Natural killer cell treated with Interleukin-12 subunit alpha and Interleukin-12 subunit beta and Interleukin-15 and Interleukin-18, amount 100 ng/mL, for 72 hours (primary cell): ENCODE data around the gene VSNL1. TPM values are rescaled to one million over a fixed set of nuclear protein-coding genes. Genes with fewer than 3 reads are reported as not detected.

Experiments
- ATAC-seq, 2 donors: fragments of 150-1000 bp; cut with Tn5 transposase in 1 of 2; sonication (Bioruptor Pico), chemical (Tn5 transposase) in 1 of 2; 2 replicates each; pipeline ENCODE4 v1.10.0; 2021
- DNase-seq: peaks from one replicate; pipeline ENCODE4 v3.0.0; 2022; ENCODE audit warnings: low spot score
- H3K27ac Mint-ChIP-seq, 2 donors: 1 replicate in 1 of 2; 2 replicates in 1 of 2; pipeline ENCODE4 v1.8.0; 2022; ENCODE audit warnings: mixed read lengths in 2 of 2, mild to moderate bottlenecking in 1 of 2, moderate library complexity in 1 of 2
- H3K27me3 Mint-ChIP-seq, 2 donors: 1 replicate in 1 of 2; 2 replicates in 1 of 2; pipeline ENCODE4 v1.8.0; 2022; ENCODE audit warnings: mixed read lengths in 2 of 2
- H3K36me3 Mint-ChIP-seq: one replicate; pipeline ENCODE4 v1.8.0; 2022; ENCODE audit warnings: mixed read lengths
- H3K4me1 Mint-ChIP-seq, 2 donors: 1 replicate in 1 of 2; 2 replicates in 1 of 2; pipeline ENCODE4 v1.8.0; 2022; ENCODE audit warnings: low read depth in 2 of 2, mixed read lengths in 2 of 2, mild to moderate bottlenecking in 1 of 2
- H3K4me3 Mint-ChIP-seq: one replicate; pipeline ENCODE4 v1.8.0; 2022; ENCODE audit warnings: mixed read lengths
- H3K9me3 Mint-ChIP-seq: 2 replicates; pipeline ENCODE4 v1.8.0; 2022; ENCODE audit warnings: mixed read lengths
- total RNA-seq, 2 donors: library from RNA; stranded (reverse); gene quantifications; one replicate each; pipeline ENCODE4 v1.2.3, GENCODE V29; 2022

VSNL1 gene
- total RNA-seq, 2 donors from 2014 or later: not detected

- Mint-ChIP-seq H3K4me3 (no peak overlapping the region), H3K36me3 (peaks cover 16% of the 10 kb centered on the region), H3K9me3 (no peaks in the 10 kb centered on the region), H3K27me3 (no peaks in the 10 kb centered on the region), H3K27ac (no peak overlapping the region), H3K4me1 (no peaks in the 10 kb centered on the region)
- no peak for ATAC-seq
- no peak for DNase-seq
Observed at GRCh38 chr2:17660219-17660618, 119.7 kb downstream of the VSNL1 start.

DNA sequence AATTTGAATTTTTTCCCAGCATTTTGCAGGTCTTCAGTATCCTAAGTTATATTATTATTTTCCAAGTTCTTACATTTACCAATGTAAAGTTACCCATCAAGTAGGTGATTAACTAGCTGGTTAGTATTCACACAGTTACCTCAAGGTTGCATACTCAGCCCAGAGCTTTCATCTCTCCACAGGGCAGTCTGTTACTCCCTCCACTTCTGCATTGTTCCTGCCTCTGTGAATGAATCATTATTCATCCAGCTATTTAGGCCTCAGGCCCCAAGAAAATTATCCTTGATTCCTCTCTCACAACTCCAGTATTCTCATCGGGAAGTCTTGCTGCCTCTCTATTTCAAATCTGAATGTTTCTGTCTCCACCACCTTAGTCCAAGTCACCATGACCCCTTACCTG lies 121.0 kb downstream of the VSNL1 start:
- ATAC-seq (no peak), DNase-seq (no peak)
- Mint-ChIP-seq H3K36me3 (peaks cover 16% of the 10 kb centered on the region), H3K27ac (no peak overlapping the region), H3K4me1 (no peaks in the 10 kb centered on the region), H3K4me3 (no peak overlapping the region), H3K9me3 (no peaks in the 10 kb centered on the region), H3K27me3 (no peaks in the 10 kb centered on the region)

GRCh38 chr2:17662723-17663122 lies 122.2 kb downstream of the VSNL1 start:
- Mint-ChIP-seq H3K27me3 (no peaks in the 10 kb centered on the region), H3K4me1 (no peaks in the 10 kb centered on the region), H3K27ac (no peak overlapping the region), H3K9me3 (no peaks in the 10 kb centered on the region), H3K36me3 (peaks cover 16% of the 10 kb centered on the region), H3K4me3 (no peak overlapping the region)
- ATAC-seq: no peak
- DNase-seq: no peak

DNA sequence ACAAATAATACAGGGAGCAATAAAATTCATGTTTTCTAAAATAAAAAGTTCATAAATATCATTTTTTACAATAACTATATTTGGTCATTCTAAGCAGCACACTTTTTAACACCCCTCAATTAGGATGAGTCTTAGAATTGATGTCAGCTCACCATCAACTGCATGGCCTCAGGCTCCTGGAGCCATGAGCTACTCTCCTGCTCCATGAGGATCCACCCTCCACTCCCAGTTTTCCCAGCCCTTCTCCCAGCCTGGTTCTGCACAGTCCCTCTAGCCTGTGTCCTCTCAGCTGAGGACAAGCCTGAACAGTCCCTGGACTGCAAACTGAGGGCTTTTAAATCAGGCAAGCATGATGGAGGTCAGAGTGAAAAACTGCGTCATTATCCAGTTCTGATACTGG lies 124.0 kb downstream of the VSNL1 start:
- no peaks in the 10 kb centered on the region for H3K27me3 Mint-ChIP-seq
- H3K9me3 Mint-ChIP-seq: no peaks in the 10 kb centered on the region
- H3K4me3 Mint-ChIP-seq: no peak overlapping the region
- DNase-seq (no peak), ATAC-seq (no peak)
- H3K4me1 Mint-ChIP-seq: no peaks in the 10 kb centered on the region
- H3K36me3 Mint-ChIP-seq: peaks cover 22% of the 10 kb centered on the region
- H3K27ac Mint-ChIP-seq: no peak overlapping the region

DNA sequence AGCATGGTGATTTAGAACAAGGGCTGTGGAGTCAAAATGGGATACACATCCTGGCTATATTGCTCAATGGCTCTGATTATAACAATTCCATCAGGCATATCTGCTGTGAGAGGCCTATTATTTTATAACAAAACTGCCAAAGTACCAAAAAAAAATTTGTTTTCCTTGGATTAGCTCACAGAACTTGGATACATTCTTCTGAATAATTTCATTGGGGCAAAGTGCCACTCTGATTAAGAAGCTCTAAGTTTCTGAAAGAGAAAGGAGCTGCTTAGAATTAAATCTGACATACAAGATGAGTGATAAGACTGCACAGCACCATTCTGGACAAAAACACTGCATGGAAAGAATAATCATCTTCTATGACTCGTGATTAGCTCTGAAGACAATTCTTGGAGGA lies 127.4 kb downstream of the VSNL1 start:
- no peak for ATAC-seq
- Mint-ChIP-seq H3K27ac (no peak overlapping the region), H3K27me3 (no peaks in the 10 kb centered on the region), H3K36me3 (peaks cover 23% of the 10 kb centered on the region), H3K4me3 (no peak overlapping the region), H3K4me1 (no peaks in the 10 kb centered on the region), H3K9me3 (no peaks in the 10 kb centered on the region)
- DNase-seq: no peak

- Mint-ChIP-seq H3K27me3 (no peaks in the 10 kb centered on the region), H3K9me3 (no peaks in the 10 kb centered on the region), H3K27ac (no peak overlapping the region), H3K4me1 (no peaks in the 10 kb centered on the region), H3K36me3 (peaks cover 36% of the 10 kb centered on the region), H3K4me3 (no peak overlapping the region)
- ATAC-seq (peak in 1 of 2 donors; percentile 71), DNase-seq (no peak)
Observed at GRCh38 chr2:17672583-17673317, 132.3 kb downstream of the VSNL1 start.

- ATAC-seq: no peak
- no peaks in the 10 kb centered on the region for H3K4me1 Mint-ChIP-seq
- no peaks in the 10 kb centered on the region for H3K9me3 Mint-ChIP-seq
- no peak for DNase-seq
- no peak overlapping the region for H3K4me3 Mint-ChIP-seq
- H3K27me3 Mint-ChIP-seq: no peaks in the 10 kb centered on the region
- peaks cover 29% of the 10 kb centered on the region for H3K36me3 Mint-ChIP-seq
- H3K27ac Mint-ChIP-seq: no peak overlapping the region
Observed at GRCh38 chr2:17674817-17675216, 134.3 kb downstream of the VSNL1 start.

DNA sequence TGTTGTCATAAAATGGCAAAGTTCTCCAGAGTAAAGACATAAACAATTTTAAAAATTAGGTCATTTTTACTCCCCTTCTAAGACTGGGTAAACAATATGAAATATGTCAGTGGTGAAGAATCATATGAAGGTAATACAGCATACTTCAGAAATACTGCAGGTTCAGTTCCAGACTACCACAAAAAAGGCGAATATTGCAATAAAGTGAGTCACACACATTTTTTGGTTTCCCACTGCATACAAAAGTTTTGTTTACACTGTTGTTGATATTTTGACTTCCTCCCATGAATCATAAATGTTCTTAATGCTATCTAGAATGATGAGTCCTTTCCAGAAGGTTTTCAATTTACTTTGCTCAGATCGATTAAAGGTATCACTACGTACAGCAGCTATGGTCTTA lies 139.6 kb downstream of the VSNL1 start:
- no peak overlapping the region for H3K4me3 Mint-ChIP-seq
- no peak overlapping the region for H3K27ac Mint-ChIP-seq
- no peak for DNase-seq
- H3K27me3 Mint-ChIP-seq: no peaks in the 10 kb centered on the region
- no peaks in the 10 kb centered on the region for H3K9me3 Mint-ChIP-seq
- no peaks in the 10 kb centered on the region for H3K4me1 Mint-ChIP-seq
- no peak for ATAC-seq
- peaks cover 35% of the 10 kb centered on the region for H3K36me3 Mint-ChIP-seq

DNA sequence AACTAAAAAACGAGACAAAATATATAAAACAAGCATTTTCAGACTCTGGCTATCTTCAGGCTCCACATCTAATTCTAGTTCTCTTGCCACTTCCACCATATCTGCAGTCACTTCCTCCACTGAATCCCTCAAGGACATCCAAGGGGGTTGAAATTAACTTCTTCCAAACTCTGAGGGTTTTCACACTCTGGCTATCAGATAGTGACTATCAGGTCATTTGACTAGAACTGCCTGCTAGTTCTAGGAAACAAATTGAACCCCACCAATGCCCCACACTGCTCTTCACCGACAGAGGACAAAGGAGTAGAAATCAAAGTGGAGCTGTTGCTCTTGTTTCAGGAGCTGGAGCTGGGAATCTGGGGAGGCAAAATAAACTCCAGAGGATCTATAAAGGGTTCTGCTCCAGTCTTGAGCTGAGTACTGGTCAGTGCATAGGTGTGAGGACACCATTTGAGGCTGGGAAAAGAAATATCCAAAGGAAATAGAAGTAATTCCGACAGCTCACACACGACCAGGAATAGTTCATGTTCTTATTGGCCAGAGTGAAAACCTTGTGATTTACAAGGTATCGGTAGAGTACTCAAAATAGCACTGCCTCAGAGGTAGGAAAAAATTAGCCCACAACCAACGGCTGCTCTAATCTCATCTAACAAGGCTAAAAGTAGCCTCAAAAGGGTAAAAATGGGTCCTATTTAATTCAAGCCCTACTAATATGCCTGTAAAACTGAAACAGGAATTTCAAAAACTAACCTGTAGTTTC lies 141.8 kb downstream of the VSNL1 start:
- H3K36me3 Mint-ChIP-seq: peaks cover 28% of the 10 kb centered on the region
- no peak overlapping the region for H3K27ac Mint-ChIP-seq
- no peaks in the 10 kb centered on the region for H3K9me3 Mint-ChIP-seq
- peaks cover 0 to 2% of the 10 kb centered on the region in 2 donors for H3K4me1 Mint-ChIP-seq
- ATAC-seq: no peak
- H3K4me3 Mint-ChIP-seq: no peak overlapping the region
- no peaks in the 10 kb centered on the region for H3K27me3 Mint-ChIP-seq
- DNase-seq: no peak

DNA sequence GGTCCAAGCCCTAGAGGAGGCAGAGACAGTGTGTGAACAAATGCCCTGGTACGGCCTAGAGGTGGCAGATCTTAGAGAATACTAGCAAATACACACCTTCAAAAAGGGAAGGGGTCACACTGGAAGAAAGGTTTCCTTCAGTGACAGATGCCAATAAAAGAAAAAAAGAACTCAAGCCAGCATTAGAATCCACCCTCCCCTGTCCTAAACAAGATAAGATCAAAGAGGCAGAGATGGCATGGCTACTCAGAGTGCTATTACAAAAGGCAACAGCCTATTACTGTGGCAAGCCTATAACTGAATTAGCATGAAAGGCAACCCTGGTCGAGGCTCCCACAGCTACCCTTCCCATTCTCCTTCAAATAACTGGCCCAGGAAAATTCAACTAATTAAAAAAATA lies 143.5 kb downstream of the VSNL1 start:
- no peak overlapping the region for H3K4me3 Mint-ChIP-seq
- H3K36me3 Mint-ChIP-seq: peaks cover 29% of the 10 kb centered on the region

GRCh38 chr2:17688600-17688999 lies 148.1 kb downstream of the VSNL1 start:
- Mint-ChIP-seq H3K9me3 (no peaks in the 10 kb centered on the region), H3K27me3 (no peaks in the 10 kb centered on the region), H3K4me1 (peaks cover 0 to 3% of the 10 kb centered on the region in 2 donors), H3K36me3 (peaks cover 26% of the 10 kb centered on the region), H3K27ac (no peak overlapping the region), H3K4me3 (no peak overlapping the region)
- no peak for ATAC-seq
- DNase-seq: no peak

More for the DNA sequence above, 143.5 kb downstream of the VSNL1 start:
- Mint-ChIP-seq H3K27me3 (no peaks in the 10 kb centered on the region), H3K9me3 (no peaks in the 10 kb centered on the region), H3K27ac (no peak overlapping the region), H3K4me1 (peaks cover 0 to 3% of the 10 kb centered on the region in 2 donors)
- no peak for DNase-seq
- ATAC-seq: no peak

GRCh38 chr2:17689010-17689409 lies 148.5 kb downstream of the VSNL1 start:
- Mint-ChIP-seq H3K36me3 (peaks cover 30% of the 10 kb centered on the region), H3K4me1 (peaks cover 0 to 3% of the 10 kb centered on the region in 2 donors), H3K27me3 (no peaks in the 10 kb centered on the region), H3K27ac (no peak overlapping the region), H3K9me3 (no peaks in the 10 kb centered on the region), H3K4me3 (no peak overlapping the region)
- DNase-seq (no peak), ATAC-seq (no peak)

- no peak overlapping the region for H3K27ac Mint-ChIP-seq
- no peak for DNase-seq
- no peak overlapping the region for H3K4me3 Mint-ChIP-seq
- H3K9me3 Mint-ChIP-seq: no peaks in the 10 kb centered on the region
- peaks cover 0 to 3% of the 10 kb centered on the region in 2 donors for H3K4me1 Mint-ChIP-seq
- H3K27me3 Mint-ChIP-seq: no peaks in the 10 kb centered on the region
- ATAC-seq: no peak
- H3K36me3 Mint-ChIP-seq: peaks cover 29% of the 10 kb centered on the region
Observed at GRCh38 chr2:17690776-17691175, 150.3 kb downstream of the VSNL1 start.
